Tibial nerve (tissue), 4 donors: ENCODE measurements around the gene OSCP1.

Experiments
- CTCF ChIP-seq, 5 experiments: fragments of 200-600 bp in 3 of 5; fragments of 450-650 bp in 2 of 5; sonication (generic) in 3 of 5; IDR thresholded peaks; one replicate each; pipeline ENCODE4 v1.5.1; 2016 to 2019; ENCODE audit warnings: antibody characterized with exemption in 5 of 5, mild to moderate bottlenecking in 3 of 5, moderate library complexity in 2 of 5
- EP300 ChIP-seq, 2 donors: sonication (generic); formaldehyde crosslinking; IDR thresholded peaks; one replicate each; pipeline ENCODE4 v1.6.1; 2017; ENCODE audit warnings: antibody characterized with exemption in 2 of 2, mild to moderate bottlenecking in 1 of 2
- POLR2A ChIP-seq, 2 donors: fragments of 450-650 bp; IDR thresholded peaks; one replicate each; pipeline ENCODE4 v1.6.1; 2017; ENCODE audit warnings: antibody characterized with exemption in 2 of 2, mild to moderate bottlenecking in 2 of 2, moderate library complexity in 2 of 2

DNA sequence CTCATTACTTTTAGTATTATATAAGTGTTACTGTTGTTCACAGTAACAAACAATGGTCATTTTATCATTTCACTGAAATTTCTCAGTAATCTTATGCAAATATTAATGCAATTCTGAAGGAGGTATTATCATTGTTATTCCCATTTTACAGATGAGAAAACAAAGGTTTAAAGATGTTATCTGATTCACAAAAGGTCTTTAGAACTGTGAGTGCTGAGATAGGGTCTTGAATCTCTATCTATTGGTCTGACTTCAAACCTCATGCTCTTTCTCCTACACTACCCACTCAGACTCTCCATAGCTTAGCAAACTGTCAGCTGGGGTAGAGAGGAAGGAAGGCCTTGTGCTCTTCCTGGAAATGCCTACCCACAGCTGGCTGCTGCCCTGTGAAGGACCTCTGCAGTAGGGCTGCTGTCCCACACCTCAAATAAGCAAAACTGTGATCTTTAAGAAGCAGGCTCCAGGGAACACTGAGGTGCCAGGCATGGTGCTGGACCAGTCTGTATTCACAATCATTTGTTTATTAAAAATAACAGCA lies 6.2 kb upstream of the OSCP1 start:
- TF ChIP-seq POLR2A (IDR thresholded peaks at IDR 0.05) (no peak), CTCF (IDR thresholded peaks at IDR 0.05) (no peak), EP300 (IDR thresholded peaks at IDR 0.05) (no peak)
